Renal cortex interstitium (tissue), 11 donors: ENCODE data around the gene NEO1. TPM values are rescaled to one million over a fixed set of nuclear protein-coding genes. Genes with fewer than 3 reads are reported as not detected.

Source experiments
- DNase-seq, 11 donors: peaks; one replicate each; pipeline ENCODE4 v3.0.0-alpha.2; 2013; ENCODE audit warnings: low read depth in 9 of 11, low spot score in 4 of 11; ENCODE audit errors: extremely low read depth in 1 of 11
- polyA plus RNA-seq, 3 donors: library from polyadenylated mRNA; unstranded; fragments of 120-200 nt; gene quantifications; one replicate each; pipeline ENCODE4 v1.2.1, GENCODE V29; 2013; ENCODE audit not compliant: insufficient read length in 3 of 3

NEO1 gene
- polyA plus RNA-seq, 3 donors, result 128 to 150 (median 142) TPM

DNA sequence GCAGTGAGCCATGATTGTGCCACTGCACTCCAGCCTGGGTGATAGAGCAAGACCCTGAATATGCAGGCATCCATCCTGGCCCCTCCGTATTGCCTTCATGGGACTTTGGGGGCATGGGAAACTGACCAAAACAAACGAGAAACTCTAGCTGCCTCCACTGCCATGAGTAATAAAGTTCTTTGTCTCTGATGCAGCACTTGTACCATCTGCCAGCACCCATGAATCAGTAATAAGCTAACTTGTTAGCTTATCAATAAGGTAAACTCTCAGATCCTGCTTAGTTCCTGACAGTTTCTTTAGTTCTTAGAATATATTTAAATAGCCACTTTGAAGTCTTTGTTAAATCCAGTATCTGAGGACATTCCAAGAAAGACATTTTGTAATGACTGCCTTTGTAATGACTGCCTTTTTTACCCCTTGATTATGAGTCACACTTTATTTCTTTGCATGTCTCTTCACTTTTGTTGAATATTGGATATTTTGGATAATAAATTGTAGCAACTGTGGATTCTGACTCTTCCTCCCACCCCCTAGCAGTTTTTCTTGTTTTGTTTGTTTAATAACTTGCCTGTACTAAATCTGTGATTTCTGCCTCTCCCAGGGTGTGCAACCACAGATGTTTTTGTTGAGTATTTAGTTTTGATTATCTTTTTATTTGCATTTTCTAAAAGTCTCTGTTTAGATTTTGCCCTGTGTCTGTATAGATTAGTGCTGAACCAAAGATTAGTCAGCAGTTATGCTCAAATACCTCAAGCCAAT lies 179.6 kb downstream of the NEO1 start:
- DNase-seq, result no peak

DNA sequence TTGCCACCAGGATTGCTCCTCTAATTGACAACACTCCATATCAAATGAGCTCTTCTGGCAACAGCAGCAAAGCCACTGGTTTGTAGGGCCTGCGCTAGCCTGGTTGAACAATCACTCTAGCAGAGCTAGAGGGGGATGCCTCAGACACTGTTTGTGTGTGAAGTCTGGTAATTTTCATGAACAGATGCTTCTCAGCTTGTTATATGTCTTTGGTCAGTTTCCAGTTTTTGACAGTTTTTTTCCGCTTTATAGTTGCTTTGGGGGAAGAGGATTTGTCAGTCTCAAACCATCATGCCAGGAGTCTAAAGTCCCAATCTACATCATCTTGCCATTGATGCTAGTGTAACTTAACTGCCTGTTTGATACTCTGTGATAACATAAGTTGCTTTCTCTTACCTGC lies 180.5 kb downstream of the NEO1 start:
- no peak for DNase-seq

GRCh38 chr15:73233623-73234022 lies 181.4 kb downstream of the NEO1 start:
- no peak for DNase-seq

DNA sequence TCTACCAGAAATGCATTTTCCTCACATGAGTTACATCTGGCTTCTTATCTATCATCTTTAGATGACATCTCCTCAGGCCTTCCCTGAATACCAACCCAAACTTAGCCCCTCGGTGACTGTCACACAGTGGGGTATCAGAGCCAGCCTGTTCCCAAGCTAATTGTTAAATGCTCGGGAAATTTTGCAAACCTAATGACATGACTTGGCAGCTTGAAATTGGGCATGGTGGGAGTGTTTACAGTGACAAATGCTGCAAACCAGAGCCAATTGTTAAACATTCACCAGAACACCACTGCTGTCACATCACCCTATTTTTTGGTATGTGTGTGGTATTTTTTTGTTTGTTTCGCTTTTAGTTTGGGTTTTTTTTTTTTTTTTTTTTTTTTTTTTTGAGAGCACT lies 185.6 kb downstream of the NEO1 start:
- no peak for DNase-seq

DNA sequence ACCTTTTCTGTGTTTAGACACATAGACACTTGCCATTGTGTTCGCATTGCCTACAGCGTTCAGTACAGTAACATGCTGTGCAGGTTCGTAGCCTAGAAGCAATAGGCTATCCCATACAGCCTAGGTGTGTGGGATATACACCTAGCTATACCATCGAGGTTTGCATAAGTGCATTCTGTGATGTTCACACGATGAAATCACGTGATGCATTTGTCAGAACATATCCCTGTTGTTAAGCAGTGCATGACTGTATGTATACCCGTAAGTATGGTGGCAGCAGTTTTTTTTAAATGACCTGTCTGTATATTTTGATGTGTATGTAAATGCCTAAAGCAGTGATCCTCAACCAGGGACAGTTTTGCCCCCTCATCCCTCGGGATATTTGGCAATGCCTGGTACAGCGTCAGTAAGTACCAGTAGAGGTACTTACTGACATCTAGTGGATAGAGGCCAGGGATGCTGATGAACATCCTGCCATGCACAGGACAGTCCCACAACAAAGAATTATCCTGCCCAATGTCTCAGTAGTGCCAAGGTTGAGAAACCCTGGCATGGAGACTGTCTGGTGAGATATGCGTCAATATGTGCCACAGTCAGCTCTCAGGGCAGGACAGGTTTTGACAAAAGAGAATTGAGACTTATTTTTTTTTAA lies 187.4 kb downstream of the NEO1 start:
- DNase-seq, result no peak

DNA sequence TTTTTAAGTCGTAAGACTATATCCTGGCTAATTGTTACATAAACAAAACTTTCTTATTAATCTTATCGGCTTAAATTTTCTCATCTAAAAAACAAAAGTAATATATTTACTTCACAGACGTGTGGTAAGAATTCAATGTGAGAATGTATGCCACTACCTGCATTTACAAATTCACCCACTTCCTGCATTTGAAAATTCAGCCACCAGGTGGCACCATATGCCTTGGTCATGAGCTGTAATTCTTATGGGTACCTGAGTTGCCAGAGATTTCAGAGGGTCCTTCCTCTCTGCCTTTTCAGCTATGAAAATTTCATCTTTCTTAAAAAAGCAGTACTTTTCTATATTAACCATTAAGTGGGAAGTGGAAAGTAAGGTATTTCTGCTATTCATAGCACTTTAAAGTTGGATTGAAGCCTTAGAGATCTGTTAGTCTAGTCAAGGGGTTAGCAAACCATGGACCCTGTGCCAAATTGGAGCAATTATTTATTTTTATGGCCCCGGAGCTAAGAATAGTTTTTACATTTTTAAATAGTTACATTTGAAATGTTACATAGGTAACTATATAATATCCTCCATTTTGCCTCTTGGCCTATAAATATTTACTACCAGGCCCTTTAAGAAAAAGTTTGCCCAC lies 188.7 kb downstream of the NEO1 start:
- DNase-seq, result peak; percentile 40 to 69 (median 55)

GRCh38 chr15:73244333-73244732 lies 192.1 kb downstream of the NEO1 start:
- no peak for DNase-seq

DNA sequence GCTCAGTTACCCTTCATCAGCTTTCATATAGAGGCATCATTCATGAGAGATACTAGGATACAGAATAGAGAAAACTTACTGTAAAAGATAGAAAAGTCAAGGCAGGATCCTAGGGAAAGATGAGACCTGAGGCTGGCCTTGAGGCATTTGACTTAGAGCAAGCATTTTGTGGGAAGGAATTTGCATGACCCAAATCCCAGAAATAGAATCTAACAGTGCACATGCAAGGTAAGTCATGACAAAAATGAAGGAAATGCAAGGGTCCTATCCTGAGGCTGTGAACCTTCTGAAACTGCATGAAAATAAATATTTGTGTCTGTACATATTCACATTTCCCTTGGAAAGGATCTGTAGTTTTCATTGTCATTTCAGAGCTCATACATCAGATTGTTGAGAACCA lies 194.2 kb downstream of the NEO1 start:
- DNase-seq, result no peak

GRCh38 chr15:73246898-73247297 lies 194.6 kb downstream of the NEO1 start:
- no peak for DNase-seq

DNA sequence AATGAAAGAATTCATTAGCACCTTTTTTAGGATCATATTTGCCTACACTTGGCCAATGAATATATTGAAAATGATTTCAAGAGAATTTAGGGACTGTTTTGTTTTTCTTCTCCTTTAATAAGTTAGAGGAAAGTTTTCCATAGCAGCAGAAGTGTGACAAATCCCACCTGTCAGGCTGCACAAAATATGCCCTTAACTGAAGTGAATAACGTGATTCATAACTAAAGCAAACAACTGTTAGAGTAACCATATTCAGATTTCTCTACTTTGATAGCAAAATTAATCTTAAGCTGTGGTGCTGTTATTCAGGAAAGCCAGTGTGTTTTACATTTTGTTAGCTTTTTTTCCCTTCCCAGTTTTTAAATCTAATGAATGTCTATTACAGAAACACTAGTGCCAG lies 195.1 kb downstream of the NEO1 start:
- DNase-seq, result no peak

- no peak for DNase-seq
Observed at GRCh38 chr15:73249499-73249898, 197.2 kb downstream of the NEO1 start.

GRCh38 chr15:73254598-73254997 lies 202.3 kb downstream of the NEO1 start:
- DNase-seq, result no peak

DNA sequence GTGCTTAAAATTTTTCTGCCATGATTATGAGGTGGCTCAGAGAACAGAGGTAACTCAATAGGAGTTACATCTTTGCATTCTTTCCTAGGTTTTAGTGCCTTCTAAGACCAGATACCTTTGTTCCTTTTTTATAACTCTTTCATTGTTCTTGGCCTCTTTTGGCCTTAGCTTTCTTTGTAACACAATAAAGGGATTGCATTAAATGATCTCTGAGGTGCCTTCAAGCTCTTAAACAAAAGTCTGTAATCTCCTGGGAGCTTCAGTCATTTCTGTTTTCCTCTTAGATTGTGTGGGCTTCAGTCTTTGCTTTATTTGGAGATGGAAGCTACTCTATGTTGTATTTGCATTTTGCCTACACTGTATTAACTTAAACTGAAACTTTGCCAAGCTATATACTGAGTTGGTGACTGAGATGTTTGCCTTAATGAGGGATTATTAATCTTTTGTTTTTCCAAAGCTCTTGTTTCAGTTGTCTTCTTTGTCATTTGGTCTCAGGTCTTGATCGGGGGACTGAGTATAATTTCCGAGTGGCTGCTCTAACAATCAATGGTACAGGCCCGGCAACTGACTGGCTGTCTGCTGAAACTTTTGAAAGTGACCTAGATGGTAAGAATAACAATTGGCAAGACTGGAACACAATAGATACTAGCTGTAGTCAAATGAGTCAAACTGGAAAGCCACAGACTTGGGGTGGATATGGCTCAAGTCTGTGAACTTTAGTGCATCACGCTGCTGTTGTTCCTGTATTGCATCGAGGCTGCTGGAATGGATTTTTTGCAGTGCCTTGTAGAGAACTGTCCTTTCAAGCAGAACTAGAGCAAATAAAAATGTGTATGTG lies 206.2 kb downstream of the NEO1 start:
- DNase-seq, result no peak

GRCh38 chr15:73264881-73265280 lies 212.6 kb downstream of the NEO1 start:
- DNase-seq, result no peak

DNA sequence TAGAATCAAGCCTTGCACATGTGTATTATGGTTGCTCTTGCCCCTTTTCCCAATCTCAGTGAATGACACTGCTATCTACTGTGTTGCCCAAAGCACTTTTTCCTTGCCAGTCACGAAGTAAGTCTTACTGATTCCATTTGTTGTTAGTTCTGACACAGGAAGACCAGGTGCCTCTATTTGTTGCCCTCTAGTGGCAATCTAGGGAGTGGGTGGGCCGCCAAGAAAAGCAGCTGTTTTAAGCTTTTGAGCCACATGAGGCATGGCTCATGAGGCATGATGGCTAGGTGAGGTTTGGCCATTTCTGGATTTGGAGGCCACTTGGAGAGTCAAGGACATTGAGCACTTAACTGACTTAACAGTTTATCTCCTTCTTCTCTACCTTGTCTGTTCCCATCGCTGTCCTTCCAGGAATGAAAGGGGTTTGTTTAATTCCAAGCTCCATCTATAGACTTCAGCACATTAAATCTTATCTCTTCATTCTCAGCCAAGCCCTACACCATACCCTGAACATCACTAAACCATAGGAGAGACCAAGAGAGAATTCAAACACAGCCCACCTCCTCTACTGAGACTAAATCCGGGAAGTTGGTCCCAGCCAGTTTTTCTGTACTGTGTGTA lies 213.4 kb downstream of the NEO1 start:
- peak in 6 of 11 donors; percentile 20 to 46 (median 24) for DNase-seq

DNA sequence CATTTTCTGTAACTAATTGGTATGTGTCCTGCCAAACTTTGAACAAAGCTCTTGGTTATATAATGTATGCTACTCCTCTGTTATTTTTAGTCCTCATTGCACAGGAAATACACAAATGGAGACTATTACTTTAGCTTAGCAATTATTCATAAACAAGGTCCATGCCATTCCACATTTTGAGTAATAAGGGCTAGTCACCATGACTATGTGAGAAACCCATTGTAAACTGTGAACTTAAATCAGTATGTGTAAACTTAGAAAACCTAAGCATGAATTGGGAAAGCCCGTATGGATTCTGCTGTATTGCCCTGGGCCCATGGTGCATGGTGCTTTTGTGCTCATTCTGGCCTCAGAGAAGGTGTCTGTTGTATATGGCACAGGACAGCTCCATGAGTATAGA lies 216.2 kb downstream of the NEO1 start:
- no peak for DNase-seq

DNA sequence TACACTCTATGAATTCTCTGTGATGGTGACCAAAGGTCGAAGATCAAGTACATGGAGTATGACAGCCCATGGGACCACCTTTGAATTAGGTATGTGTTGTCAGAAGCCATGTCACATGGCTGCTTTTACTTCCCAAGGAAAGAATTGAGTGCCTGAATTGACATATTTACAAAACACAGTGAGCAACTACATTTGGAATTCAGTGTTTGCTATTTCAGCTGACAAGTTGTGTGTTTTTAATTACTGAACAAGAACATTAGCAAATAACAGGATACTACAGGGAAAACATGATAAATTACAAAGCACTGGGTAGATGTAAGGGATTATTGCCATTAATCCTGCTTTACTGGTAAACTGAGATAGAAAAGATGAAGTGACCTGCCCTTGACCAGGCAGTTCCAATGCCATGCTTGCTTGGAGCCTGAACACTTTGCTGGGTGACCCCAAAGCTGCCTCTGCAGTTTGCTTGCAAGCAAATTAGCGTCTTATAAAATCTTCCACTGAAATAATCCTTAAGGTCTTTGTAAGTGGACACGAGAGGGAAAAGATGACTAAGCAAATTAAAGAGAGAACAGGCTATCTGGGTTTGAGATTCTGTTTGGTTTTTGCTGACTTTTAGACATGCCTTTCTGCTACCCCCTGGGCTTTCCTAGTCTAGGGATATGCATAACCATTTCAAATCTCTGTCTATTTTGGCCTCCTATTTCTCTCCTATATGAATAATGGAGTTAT lies 218.3 kb downstream of the NEO1 start:
- no peak for DNase-seq

GRCh38 chr15:73273181-73274002 lies 221.1 kb downstream of the NEO1 start:
- DNase-seq, result peak; percentile 29 to 54 (median 41)
